ENCODE measurements around the gene DPP9.
"Not testable (repeated sequence)": the region's sequence is repeated elsewhere in the genome, so short reads cannot be mapped to it uniquely, and the experiment has no call there.

DPP9 gene

GRCh38 chr19:4755459-4755858 is 31.8 kb upstream of the DPP9 start:
- Histone ChIP-seq H3K9me3 (ENCODE audit: control insufficient read depth in 1 of 2, low read length in 2 of 2) (no peaks in the 10 kb centered on the region), H3K27ac (ENCODE audit: low read length) (no peak overlapping the region), H3K4me3 (ENCODE audit: low read depth in 1 of 2, low read length in 2 of 2) (no peak overlapping the region), H3K36me3 (ENCODE audit: control insufficient read depth in 1 of 2, insufficient read depth in 2 of 2, low read length in 2 of 2) (no peaks in the 10 kb centered on the region), H3K27me3 (ENCODE audit: low read depth, low read length) (no peaks in the 10 kb centered on the region), H3K4me1 (ENCODE audit: control insufficient read depth in 1 of 2, insufficient read depth in 2 of 2, low read length in 2 of 2) (peaks cover 5 to 10% of the 10 kb centered on the region in 2 donors)

- Histone ChIP-seq H3K4me3 (ENCODE audit: low read depth in 1 of 2, low read length in 2 of 2) (no peak overlapping the region), H3K4me1 (ENCODE audit: control insufficient read depth in 1 of 2, insufficient read depth in 2 of 2, low read length in 2 of 2) (peaks cover 0 to 1% of the 10 kb centered on the region in 2 donors), H3K9me3 (ENCODE audit: control insufficient read depth in 1 of 2, low read length in 2 of 2) (no peaks in the 10 kb centered on the region), H3K27ac (ENCODE audit: low read length) (no peak overlapping the region), H3K36me3 (ENCODE audit: control insufficient read depth in 1 of 2, insufficient read depth in 2 of 2, low read length in 2 of 2) (no peaks in the 10 kb centered on the region), H3K27me3 (ENCODE audit: low read depth, low read length) (no peaks in the 10 kb centered on the region)
Observed at GRCh38 chr19:4754248-4754647, 30.6 kb upstream of the DPP9 start.

- Histone ChIP-seq H3K27ac (ENCODE audit: low read length) (no peak overlapping the region), H3K9me3 (ENCODE audit: control insufficient read depth in 1 of 2, low read length in 2 of 2) (no peaks in the 10 kb centered on the region), H3K4me3 (ENCODE audit: low read depth in 1 of 2, low read length in 2 of 2) (no peak overlapping the region), H3K4me1 (ENCODE audit: control insufficient read depth in 1 of 2, insufficient read depth in 2 of 2, low read length in 2 of 2) (no peaks in the 10 kb centered on the region), H3K36me3 (ENCODE audit: control insufficient read depth in 1 of 2, insufficient read depth in 2 of 2, low read length in 2 of 2) (no peaks in the 10 kb centered on the region), H3K27me3 (ENCODE audit: low read depth, low read length) (no peaks in the 10 kb centered on the region)
Observed at GRCh38 chr19:4749870-4750590, 26.4 kb upstream of the DPP9 start.

- no peaks in the 10 kb centered on the region for H3K9me3 ChIP-seq (ENCODE audit: control insufficient read depth in 1 of 2, low read length in 2 of 2)
- H3K27me3 ChIP-seq (ENCODE audit: low read depth, low read length), result no peaks in the 10 kb centered on the region
- H3K4me3 ChIP-seq (ENCODE audit: low read depth in 1 of 2, low read length in 2 of 2), result no peak overlapping the region
- no peaks in the 10 kb centered on the region for H3K4me1 ChIP-seq (ENCODE audit: control insufficient read depth in 1 of 2, insufficient read depth in 2 of 2, low read length in 2 of 2)
- H3K36me3 ChIP-seq (ENCODE audit: control insufficient read depth in 1 of 2, insufficient read depth in 2 of 2, low read length in 2 of 2), result no peaks in the 10 kb centered on the region
- no peak overlapping the region for H3K27ac ChIP-seq (ENCODE audit: low read length)
Observed at GRCh38 chr19:4748589-4748988, 24.9 kb upstream of the DPP9 start.

- Histone ChIP-seq H3K9me3 (ENCODE audit: control insufficient read depth in 1 of 2, low read length in 2 of 2) (no peaks in the 10 kb centered on the region), H3K27me3 (ENCODE audit: low read depth, low read length) (no peaks in the 10 kb centered on the region), H3K4me1 (ENCODE audit: control insufficient read depth in 1 of 2, insufficient read depth in 2 of 2, low read length in 2 of 2) (peaks cover 0 to 2% of the 10 kb centered on the region in 2 donors), H3K4me3 (ENCODE audit: low read depth in 1 of 2, low read length in 2 of 2) (no peak overlapping the region), H3K36me3 (ENCODE audit: control insufficient read depth in 1 of 2, insufficient read depth in 2 of 2, low read length in 2 of 2) (no peaks in the 10 kb centered on the region), H3K27ac (ENCODE audit: low read length) (no peak overlapping the region)
Observed at GRCh38 chr19:4748185-4748584, 24.5 kb upstream of the DPP9 start.

GRCh38 chr19:4745986-4746385 is 22.3 kb upstream of the DPP9 start:
- H3K27me3 ChIP-seq (ENCODE audit: low read depth, low read length), result no peaks in the 10 kb centered on the region
- H3K36me3 ChIP-seq (ENCODE audit: control insufficient read depth in 1 of 2, insufficient read depth in 2 of 2, low read length in 2 of 2), result no peaks in the 10 kb centered on the region
- no peaks in the 10 kb centered on the region for H3K9me3 ChIP-seq (ENCODE audit: control insufficient read depth in 1 of 2, low read length in 2 of 2)
- peaks cover 0 to 15% of the 10 kb centered on the region in 2 donors for H3K4me1 ChIP-seq (ENCODE audit: control insufficient read depth in 1 of 2, insufficient read depth in 2 of 2, low read length in 2 of 2)
- H3K4me3 ChIP-seq (ENCODE audit: low read depth in 1 of 2, low read length in 2 of 2), result no peak overlapping the region
- no peak overlapping the region for H3K27ac ChIP-seq (ENCODE audit: low read length)

GRCh38 chr19:4745175-4745574 is 21.5 kb upstream of the DPP9 start:
- H3K27me3 ChIP-seq (ENCODE audit: low read depth, low read length); H3K4me3 ChIP-seq (ENCODE audit: low read depth in 1 of 2, low read length in 2 of 2); H3K27ac ChIP-seq (ENCODE audit: low read length); H3K36me3 ChIP-seq (ENCODE audit: control insufficient read depth in 1 of 2, insufficient read depth in 2 of 2, low read length in 2 of 2); H3K9me3 ChIP-seq (ENCODE audit: control insufficient read depth in 1 of 2, low read length in 2 of 2): not testable (repeated sequence)
- peaks cover 0 to 15% of the 10 kb centered on the region in 2 donors for H3K4me1 ChIP-seq (ENCODE audit: control insufficient read depth in 1 of 2, insufficient read depth in 2 of 2, low read length in 2 of 2)

GRCh38 chr19:4744451-4745174 is 21.0 kb upstream of the DPP9 start:
- Histone ChIP-seq H3K27ac (ENCODE audit: low read length) (no peak overlapping the region), H3K4me3 (ENCODE audit: low read depth in 1 of 2, low read length in 2 of 2) (no peak overlapping the region), H3K27me3 (ENCODE audit: low read depth, low read length) (no peaks in the 10 kb centered on the region)

GRCh38 chr19:4742723-4743646 is 19.3 kb upstream of the DPP9 start:
- no peak overlapping the region for H3K27ac ChIP-seq (ENCODE audit: low read length)

More at GRCh38 chr19:4744451-4745174, 21.0 kb upstream of the DPP9 start:
- Histone ChIP-seq H3K36me3 (ENCODE audit: control insufficient read depth in 1 of 2, insufficient read depth in 2 of 2, low read length in 2 of 2) (no peaks in the 10 kb centered on the region), H3K4me1 (ENCODE audit: control insufficient read depth in 1 of 2, insufficient read depth in 2 of 2, low read length in 2 of 2) (peaks cover 0 to 15% of the 10 kb centered on the region in 2 donors), H3K9me3 (ENCODE audit: control insufficient read depth in 1 of 2, low read length in 2 of 2) (no peaks in the 10 kb centered on the region)

GRCh38 chr19:4740092-4740491 is 16.4 kb upstream of the DPP9 start:
- H3K27me3 ChIP-seq (ENCODE audit: low read depth, low read length), result no peaks in the 10 kb centered on the region
- no peak overlapping the region for H3K27ac ChIP-seq (ENCODE audit: low read length)
- H3K4me1 ChIP-seq (ENCODE audit: control insufficient read depth in 1 of 2, insufficient read depth in 2 of 2, low read length in 2 of 2), result peaks cover 0 to 15% of the 10 kb centered on the region in 2 donors
- no peaks in the 10 kb centered on the region for H3K9me3 ChIP-seq (ENCODE audit: control insufficient read depth in 1 of 2, low read length in 2 of 2)
- H3K4me3 ChIP-seq (ENCODE audit: low read depth in 1 of 2, low read length in 2 of 2), result no peak overlapping the region
- H3K36me3 ChIP-seq (ENCODE audit: control insufficient read depth in 1 of 2, insufficient read depth in 2 of 2, low read length in 2 of 2), result no peaks in the 10 kb centered on the region

More at GRCh38 chr19:4742723-4743646, 19.3 kb upstream of the DPP9 start:
- peaks cover 0 to 15% of the 10 kb centered on the region in 2 donors for H3K4me1 ChIP-seq (ENCODE audit: control insufficient read depth in 1 of 2, insufficient read depth in 2 of 2, low read length in 2 of 2)
- H3K9me3 ChIP-seq (ENCODE audit: control insufficient read depth in 1 of 2, low read length in 2 of 2), result no peaks in the 10 kb centered on the region
- H3K27me3 ChIP-seq (ENCODE audit: low read depth, low read length), result no peaks in the 10 kb centered on the region
- no peaks in the 10 kb centered on the region for H3K36me3 ChIP-seq (ENCODE audit: control insufficient read depth in 1 of 2, insufficient read depth in 2 of 2, low read length in 2 of 2)
- H3K4me3 ChIP-seq (ENCODE audit: low read depth in 1 of 2, low read length in 2 of 2), result no peak overlapping the region

- no peaks in the 10 kb centered on the region for H3K36me3 ChIP-seq (ENCODE audit: control insufficient read depth in 1 of 2, insufficient read depth in 2 of 2, low read length in 2 of 2)
Observed at GRCh38 chr19:4738734-4739133, 15.1 kb upstream of the DPP9 start.

More at GRCh38 chr19:4738734-4739133, 15.1 kb upstream of the DPP9 start:
- H3K27ac ChIP-seq (ENCODE audit: low read length), result no peak overlapping the region
- no peak overlapping the region for H3K4me3 ChIP-seq (ENCODE audit: low read depth in 1 of 2, low read length in 2 of 2)
- no peaks in the 10 kb centered on the region for H3K9me3 ChIP-seq (ENCODE audit: control insufficient read depth in 1 of 2, low read length in 2 of 2)
- H3K4me1 ChIP-seq (ENCODE audit: control insufficient read depth in 1 of 2, insufficient read depth in 2 of 2, low read length in 2 of 2), result peaks cover 0 to 15% of the 10 kb centered on the region in 2 donors
- no peaks in the 10 kb centered on the region for H3K27me3 ChIP-seq (ENCODE audit: low read depth, low read length)

Data from muscle layer of duodenum (tissue), 2 donors.